Panc1 (cell line): Measurements from ENCODE around the gene SHC3.

ENCODE experiments used
- CTCF ChIP-seq: fragments of 450-650 bp; IDR thresholded peaks from 2 replicates; pipeline ENCODE4 v1.5.1; 2017; ENCODE audit warnings: mild to moderate bottlenecking
- POLR2AphosphoS5 ChIP-seq: IDR thresholded peaks from 2 replicates; pipeline ENCODE4 v1.6.1; 2012; ENCODE audit warnings: mild to moderate bottlenecking, low read depth, low read length, moderate library complexity
- REST ChIP-seq, 2 experiments: IDR thresholded peaks; 2 replicates each; pipeline ENCODE4 v1.6.1; 2011 to 2012; ENCODE audit warnings: low read depth in 2 of 2, control low read depth in 1 of 2, low read length in 1 of 2, mild to moderate bottlenecking in 1 of 2, moderate library complexity in 1 of 2; ENCODE audit not compliant: insufficient read depth in 1 of 2

GRCh38 chr9:89032173-89032572 lies 146.4 kb downstream of the SHC3 start:
- TF ChIP-seq CTCF (no peak), REST (IDR thresholded peaks at IDR 0.05; ENCODE audit: insufficient read depth in 1 of 2, low read depth in 2 of 2, low read length in 1 of 2) (no peak), POLR2AphosphoS5 (no peak)
